Type B pancreatic cell (in vitro differentiated cells): ENCODE results near the gene DNAH10. TPM values are rescaled to one million over a fixed set of nuclear protein-coding genes. Genes with fewer than 3 reads are reported as not detected.
A peak's percentile ranks its signal among the peaks of the same experiment; 100 is the strongest.

Experiments
- DNase-seq: peaks from one replicate; pipeline ENCODE4 v3.0.0; 2021; ENCODE audit warnings: mixed read lengths; ENCODE audit not compliant: unreplicated experiment; ENCODE audit errors: extremely low spot score
- H3K27ac Mint-ChIP-seq: 2 replicates; pipeline ENCODE4 v1.8.0; 2021; ENCODE audit warnings: mild to moderate bottlenecking, mixed read lengths
- H3K27me3 Mint-ChIP-seq: 2 replicates; pipeline ENCODE4 v1.8.0; 2021; ENCODE audit warnings: mixed read lengths
- H3K36me3 Mint-ChIP-seq: 2 replicates; pipeline ENCODE4 v1.8.0; 2021; ENCODE audit warnings: mixed read lengths
- H3K4me1 Mint-ChIP-seq: one replicate; pipeline ENCODE4 v1.8.0; 2021; ENCODE audit warnings: mixed read lengths; ENCODE audit not compliant: unreplicated experiment
- H3K4me3 Mint-ChIP-seq: 2 replicates; pipeline ENCODE4 v1.8.0; 2021; ENCODE audit warnings: mild to moderate bottlenecking, mixed read lengths
- H3K9me3 Mint-ChIP-seq: 2 replicates; pipeline ENCODE4 v1.8.0; 2021; ENCODE audit warnings: mixed read lengths
- CTCF ChIP-seq: fragments of 200-600 bp; sonication (generic); conservative IDR thresholded peaks from 2 replicates; pipeline ENCODE4 v1.5.0; 2021; ENCODE audit warnings: antibody characterized with exemption, mild to moderate bottlenecking
- total RNA-seq: library from RNA; stranded (reverse); gene quantifications from 2 replicates; pipeline ENCODE4 v1.2.1, GENCODE V29; 2021; ENCODE audit warnings: low replicate concordance

DNAH10 gene
- total RNA-seq, 1 donor from 2014 or later = 0.56 TPM

GRCh38 chr12:123900871-123901376, 138.8 kb downstream of the DNAH10 start:
- H3K27me3 Mint-ChIP-seq = peaks cover 9% of the 10 kb centered on the region
- no peak for DNase-seq

GRCh38 chr12:123902821-123903220, 140.7 kb downstream of the DNAH10 start:
- DNase-seq = no peak
- no peaks in the 10 kb centered on the region for H3K9me3 Mint-ChIP-seq
- TF ChIP-seq CTCF = no peak
- peaks cover 30% of the 10 kb centered on the region for H3K4me1 Mint-ChIP-seq
- no peaks in the 10 kb centered on the region for H3K36me3 Mint-ChIP-seq
- H3K27me3 Mint-ChIP-seq = peaks cover 9% of the 10 kb centered on the region
- no peak overlapping the region for H3K27ac Mint-ChIP-seq
- H3K4me3 Mint-ChIP-seq = no peak overlapping the region

More at GRCh38 chr12:123900871-123901376, 138.8 kb downstream of the DNAH10 start:
- no peak for TF ChIP-seq CTCF
- Mint-ChIP-seq H3K4me3 (no peak overlapping the region), H3K4me1 (peaks cover 21% of the 10 kb centered on the region), H3K27ac (no peak overlapping the region), H3K36me3 (no peaks in the 10 kb centered on the region), H3K9me3 (no peaks in the 10 kb centered on the region)

GRCh38 chr12:123903301-123904065, 141.4 kb downstream of the DNAH10 start:
- Mint-ChIP-seq H3K4me3 (no peak overlapping the region), H3K27me3 (peaks cover 9% of the 10 kb centered on the region), H3K27ac (no peak overlapping the region), H3K9me3 (no peaks in the 10 kb centered on the region), H3K4me1 (peaks cover 34% of the 10 kb centered on the region), H3K36me3 (no peaks in the 10 kb centered on the region)
- no peak for DNase-seq
- no peak for TF ChIP-seq CTCF

- H3K4me1 Mint-ChIP-seq = peaks cover 41% of the 10 kb centered on the region
- no peak overlapping the region for H3K27ac Mint-ChIP-seq
- peaks cover 13% of the 10 kb centered on the region for H3K27me3 Mint-ChIP-seq
- H3K36me3 Mint-ChIP-seq = no peaks in the 10 kb centered on the region
- no peak for DNase-seq
- no peaks in the 10 kb centered on the region for H3K9me3 Mint-ChIP-seq
- TF ChIP-seq CTCF = peak; percentile 89
- H3K4me3 Mint-ChIP-seq = no peak overlapping the region
Observed at GRCh38 chr12:123905319-123905925, 143.3 kb downstream of the DNAH10 start.

- Mint-ChIP-seq H3K4me1 (peaks cover 32% of the 10 kb centered on the region), H3K36me3 (no peaks in the 10 kb centered on the region), H3K9me3 (no peaks in the 10 kb centered on the region), H3K27me3 (peaks cover 18% of the 10 kb centered on the region), H3K4me3 (no peak overlapping the region), H3K27ac (peak overlapping the region; percentile 71)
- TF ChIP-seq CTCF = no peak
- DNase-seq = no peak
Observed at GRCh38 chr12:123906711-123907420, 144.8 kb downstream of the DNAH10 start.
